HG02973 (cell line): Measurements from ENCODE around the gene PRAMEF5.
"Not testable (repeated sequence)": the region's sequence is repeated elsewhere in the genome, so short reads cannot be mapped to it uniquely, and the experiment has no call there.

Experiments
- ATAC-seq: cut with Tn5 transposase; IDR thresholded peaks from one replicate; pipeline ENCODE4 v1.9.1; 2021; ENCODE audit warnings: moderate library complexity; ENCODE audit not compliant: unreplicated experiment

Gene PRAMEF5

DNA sequence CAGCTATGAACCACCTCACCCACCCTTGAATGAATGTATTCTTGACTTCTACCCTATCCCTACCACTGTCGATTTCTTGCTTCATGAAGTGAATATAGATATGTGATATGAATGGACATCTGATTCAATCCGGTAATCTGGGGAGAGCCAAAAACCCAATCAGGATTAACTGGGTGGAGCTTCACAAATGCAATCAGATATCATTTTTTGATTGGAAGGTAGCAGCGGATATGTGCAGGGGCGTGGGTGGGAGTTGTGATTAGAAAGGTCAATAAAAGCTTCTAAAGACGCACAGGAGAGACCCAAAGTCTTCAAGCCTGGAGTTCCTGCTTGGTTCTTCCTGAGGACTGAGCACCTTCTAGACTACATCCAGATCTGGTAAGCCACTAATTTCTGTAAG is at the start of gene PRAMEF5:
Gene PRAMEF5, plus strand, starts transcription at position 301 of the 400 bp plus-strand sequence. CDS start 5,071 bp downstream, outside the sequence.
- not testable (repeated sequence) for ATAC-seq

DNA sequence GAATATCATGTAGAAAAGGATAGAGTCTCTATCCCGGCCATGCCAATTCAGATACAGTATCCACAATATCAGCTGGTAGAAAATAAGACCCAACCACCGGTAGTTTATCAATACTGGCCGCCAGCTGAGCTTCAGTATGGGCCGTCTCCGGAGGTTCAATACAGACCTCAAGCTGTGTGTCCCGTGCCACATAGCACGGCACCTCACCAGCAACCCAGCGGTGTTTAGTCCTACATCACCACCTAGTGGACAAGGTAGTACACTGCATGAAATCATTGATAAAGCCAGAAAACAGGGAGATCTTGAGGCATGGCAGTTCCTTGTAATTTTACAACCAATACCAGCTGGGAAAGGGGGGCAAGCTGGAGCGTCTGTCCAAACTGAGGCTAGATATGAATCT is 45.3 kb upstream of the PRAMEF5 start:
- not testable (repeated sequence) for ATAC-seq

DNA sequence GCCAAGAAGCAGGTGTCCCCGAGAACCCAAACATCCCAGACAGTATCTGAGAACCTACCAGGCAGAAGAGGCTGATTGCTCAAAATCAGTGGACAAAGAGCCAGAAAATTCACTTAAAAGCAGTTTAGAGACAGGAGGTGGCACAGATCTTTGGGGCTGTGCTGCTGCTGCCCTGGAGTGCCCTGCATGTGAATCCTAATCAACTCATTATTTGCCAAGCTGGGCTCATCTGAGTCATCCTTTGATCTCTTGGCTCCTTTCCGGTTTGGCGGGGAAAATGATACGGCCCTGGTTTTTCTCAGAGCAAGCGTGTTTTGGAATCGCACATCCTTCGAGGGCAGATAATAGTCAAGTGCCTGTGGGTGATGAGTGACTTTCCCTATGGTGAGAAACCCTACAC is 37.4 kb upstream of the PRAMEF5 start:
- ATAC-seq: not testable (repeated sequence)

DNA sequence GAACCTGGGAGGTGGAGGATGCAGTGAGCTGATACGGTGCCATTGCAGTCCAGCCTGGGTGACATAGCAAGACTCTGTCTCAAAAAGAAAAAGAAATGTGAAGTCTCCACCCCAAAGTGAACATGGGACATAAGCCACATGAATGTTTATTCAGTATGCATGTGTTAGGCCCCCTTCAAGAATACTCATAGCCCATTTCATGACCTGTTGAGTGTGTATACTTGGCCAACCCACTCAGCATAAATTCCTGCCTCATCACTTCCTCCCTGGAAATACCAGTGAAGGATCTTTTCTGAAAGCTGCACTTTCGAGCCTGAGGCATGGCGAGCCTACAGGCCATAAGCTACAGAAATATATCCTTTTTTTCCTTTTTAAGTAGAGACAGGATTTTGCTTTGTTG is 34.8 kb upstream of the PRAMEF5 start:
- ATAC-seq: not testable (repeated sequence)

DNA sequence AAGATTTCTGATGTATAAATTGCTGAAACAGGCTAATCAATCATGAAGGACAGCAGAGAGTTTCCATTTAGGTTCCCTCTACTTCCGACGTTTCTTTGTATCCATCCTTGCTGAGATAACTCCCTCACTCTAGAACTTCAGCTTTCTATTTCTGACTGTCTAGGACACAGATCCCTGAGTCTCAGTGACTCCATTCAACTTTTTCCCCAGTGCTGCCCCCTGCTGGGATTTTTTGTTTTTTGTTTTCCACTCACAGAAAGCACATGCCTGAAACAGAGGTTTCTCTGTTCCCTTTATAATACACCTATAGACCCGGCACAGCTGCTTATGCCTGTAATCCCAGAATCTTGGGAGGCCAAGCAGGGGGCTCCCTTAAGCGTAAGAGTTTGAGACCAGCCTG is 31.2 kb upstream of the PRAMEF5 start:
- ATAC-seq: not testable (repeated sequence)

DNA sequence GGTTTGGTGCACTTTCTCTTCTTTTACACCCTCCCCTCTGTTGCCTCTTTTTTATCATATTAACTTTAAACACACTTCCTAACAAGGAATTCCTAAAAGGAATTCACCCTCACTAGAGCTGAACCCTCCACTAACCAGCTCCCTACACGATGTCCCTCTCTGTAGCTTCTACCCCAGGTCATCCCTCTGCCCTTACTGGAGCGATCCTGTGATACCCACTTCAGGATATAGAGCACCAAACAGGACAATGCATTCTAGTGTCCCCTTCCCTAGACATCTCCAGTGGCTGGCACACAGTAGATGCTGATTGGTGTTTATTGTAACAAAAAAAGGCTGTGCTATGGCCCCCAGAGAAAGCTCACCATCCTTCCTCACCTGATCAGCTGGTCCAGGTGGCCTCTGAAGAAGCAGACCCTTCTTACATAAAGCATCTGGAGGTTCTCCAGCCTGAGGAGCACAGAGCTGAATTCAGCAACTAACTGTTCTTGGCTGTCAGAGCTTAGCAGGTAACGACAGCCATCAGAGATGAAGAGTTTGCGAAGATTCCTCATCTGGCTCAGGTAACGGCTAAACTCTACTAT is 29.4 kb upstream of the PRAMEF5 start:
- ATAC-seq: no peak

DNA sequence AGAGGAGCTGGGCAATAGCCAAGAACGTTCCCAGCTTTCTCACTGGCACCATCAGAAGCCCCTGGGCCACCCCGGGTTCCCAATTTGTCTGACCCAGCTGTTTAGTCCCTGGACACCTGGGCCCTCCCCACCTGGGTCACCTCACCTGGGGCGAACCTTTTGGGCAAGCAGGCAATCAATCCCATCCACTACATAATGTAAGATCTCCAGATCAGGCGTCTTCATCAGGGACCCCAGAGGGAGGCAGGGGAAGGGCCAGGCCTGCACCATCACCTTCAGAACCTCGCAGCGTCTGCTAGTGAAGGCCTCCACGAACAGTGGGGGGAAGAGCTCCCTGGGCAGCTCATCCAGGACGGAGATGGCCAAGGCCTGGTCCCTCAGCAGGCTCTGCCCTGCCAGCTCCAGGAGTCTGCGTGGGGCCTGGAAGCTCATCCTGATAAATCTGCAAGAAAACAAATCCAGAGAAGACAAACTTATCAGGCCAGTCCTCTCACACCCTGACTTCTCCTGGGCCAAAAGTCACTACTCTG is 28.3 kb upstream of the PRAMEF5 start, which contains the start of gene PRAMEF18:
Gene PRAMEF18, minus strand, starts transcription at position 480 of the 530 bp plus-strand sequence. Its CDS starts 48 bp downstream, at position 432.
- ATAC-seq: not testable (repeated sequence)

DNA sequence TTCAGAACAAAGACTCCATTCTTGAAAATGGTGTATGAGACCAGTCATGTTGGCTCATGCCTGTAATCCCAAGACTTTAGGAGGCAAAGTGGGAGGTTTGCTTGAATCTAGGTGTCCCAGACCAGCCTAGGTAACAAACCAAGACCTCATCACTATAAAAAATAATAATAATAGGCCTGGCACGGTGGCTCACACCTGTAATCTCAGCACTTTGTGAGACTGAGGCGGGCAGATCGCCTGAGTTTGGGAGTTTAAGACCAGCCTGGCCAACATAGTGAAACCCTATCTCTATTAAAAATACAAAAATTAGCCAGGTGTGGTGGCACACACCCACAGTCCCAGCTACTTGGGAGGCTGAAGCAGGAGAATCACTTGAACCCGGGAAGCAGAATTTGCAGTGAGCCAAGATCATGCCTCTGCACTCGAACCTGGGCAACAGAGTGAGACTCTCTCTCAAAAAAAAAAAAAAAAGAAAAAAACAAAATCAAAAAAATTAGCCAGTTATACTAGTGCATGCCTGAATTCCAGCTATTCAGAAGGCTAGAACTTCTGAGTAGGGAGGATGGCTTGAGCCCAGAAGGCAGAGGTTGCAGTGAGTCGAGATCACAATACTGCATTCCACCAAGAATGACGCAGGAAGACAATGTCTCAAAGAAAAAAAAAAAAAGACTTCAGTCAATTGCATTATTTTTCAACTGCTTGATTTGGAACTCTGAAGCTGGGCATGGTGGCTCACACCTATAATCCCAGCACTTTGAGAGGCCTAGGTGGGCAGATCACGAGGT is 26.5 kb upstream of the PRAMEF5 start:
- not testable (repeated sequence) for ATAC-seq

DNA sequence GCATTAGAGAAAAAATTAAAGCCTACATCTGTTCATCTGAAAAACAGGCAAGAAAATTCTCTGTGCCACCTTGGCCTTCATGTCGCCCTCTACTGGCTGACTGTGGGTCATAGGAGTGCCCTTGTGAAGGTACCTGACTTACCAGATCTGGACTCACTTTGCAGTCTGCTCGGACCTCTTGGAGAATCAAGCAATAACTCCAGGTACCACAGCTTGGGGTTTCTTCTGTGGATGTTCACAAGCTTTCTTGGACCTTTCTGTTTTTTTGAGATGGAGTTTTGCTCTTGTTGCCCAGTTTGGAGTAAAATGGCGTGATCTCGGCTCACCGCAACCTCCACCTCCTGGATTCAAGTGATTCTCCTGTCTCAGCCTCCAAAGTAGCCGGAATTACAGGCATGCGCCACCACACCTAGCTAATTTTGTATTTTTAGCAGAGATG is 25.6 kb upstream of the PRAMEF5 start:
- ATAC-seq: no peak

DNA sequence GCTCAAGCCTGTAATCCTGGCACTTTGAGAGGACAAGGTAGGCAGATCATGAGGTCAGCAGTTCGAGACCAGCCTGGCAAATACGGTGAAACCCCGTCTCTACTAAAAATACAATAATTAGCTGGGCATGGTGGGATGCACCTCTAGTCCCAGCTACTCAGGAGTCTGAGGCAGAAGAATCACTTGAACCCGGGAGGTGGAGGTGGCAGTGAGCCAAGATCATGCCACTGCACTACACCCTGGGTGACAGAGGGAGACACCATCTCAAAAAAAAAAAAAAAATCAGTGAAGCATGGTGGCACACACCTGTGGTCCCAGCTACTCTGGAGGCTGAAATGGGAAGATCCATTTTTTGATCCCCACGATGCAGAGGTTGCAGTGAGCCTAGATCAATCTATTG is 23.9 kb upstream of the PRAMEF5 start:
- not testable (repeated sequence) for ATAC-seq

DNA sequence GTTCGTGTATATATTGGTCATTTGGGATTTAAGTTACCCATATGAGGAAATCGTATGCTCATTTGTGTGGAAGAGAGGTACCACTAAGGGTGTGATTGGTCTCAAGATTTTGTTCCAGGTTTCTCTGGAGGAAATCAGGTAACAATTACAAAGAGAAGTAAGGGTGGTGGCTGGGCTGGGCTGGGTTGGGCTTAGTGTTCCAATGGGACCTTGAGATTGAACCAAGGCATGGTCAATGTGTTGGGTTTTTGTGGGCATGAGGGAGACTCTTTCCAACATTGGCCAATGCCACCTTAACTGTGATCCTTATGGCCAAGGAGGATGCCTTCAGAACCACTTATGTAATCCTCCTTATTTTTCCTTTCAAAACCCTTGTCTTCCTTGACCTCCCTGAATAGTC is 23.4 kb upstream of the PRAMEF5 start:
- ATAC-seq: not testable (repeated sequence)

DNA sequence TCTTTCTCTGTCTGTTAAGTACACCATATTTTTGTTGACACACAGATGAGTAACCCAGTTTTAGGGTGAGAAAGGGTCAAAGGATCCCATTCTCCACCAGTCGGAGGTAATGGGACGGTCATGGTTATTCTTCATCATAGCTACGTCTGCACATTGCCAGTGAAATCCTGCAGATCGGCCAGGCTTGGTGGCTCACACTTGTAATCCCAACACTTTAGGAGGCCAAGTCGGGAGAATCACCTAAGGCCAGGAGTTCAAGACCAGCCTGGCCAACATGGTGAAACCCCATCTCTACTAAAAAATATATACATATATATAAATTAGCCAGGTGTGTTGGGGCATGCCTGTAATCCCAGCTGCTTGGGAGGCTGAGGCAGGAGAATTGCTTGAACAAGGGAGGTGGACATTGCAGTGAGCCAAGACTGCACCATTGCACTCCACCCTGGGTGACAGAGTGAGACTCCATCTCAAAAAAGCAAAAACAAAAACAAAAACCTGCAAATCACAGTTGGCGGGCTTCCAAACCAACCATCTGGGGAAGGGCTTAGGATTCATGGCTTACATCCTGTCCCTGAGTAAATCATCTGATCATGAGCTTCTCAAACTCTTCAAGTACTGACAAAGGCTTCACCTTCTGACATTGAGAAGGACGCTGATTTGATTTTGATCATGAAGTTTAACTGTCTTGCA is 22.8 kb upstream of the PRAMEF5 start:
- ATAC-seq: not testable (repeated sequence)

DNA sequence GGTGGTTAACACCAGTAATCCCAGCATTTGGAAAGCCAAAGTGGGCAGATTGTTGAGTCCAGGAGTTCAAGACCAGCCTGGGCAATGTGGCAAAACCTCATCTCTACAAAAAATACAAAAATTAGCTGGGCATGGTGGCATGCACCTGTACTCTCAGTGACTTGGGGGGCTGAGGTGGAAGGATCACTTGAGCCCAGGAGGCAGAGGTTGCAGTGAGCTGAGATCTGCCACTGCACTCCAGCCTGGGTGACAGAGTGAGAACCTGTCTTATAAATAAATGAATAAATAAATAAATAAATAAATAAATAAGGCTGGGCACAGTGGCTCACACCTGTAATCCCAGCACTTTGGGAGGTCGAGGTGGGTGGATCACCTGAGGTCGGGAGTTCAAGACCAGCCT is 21.9 kb upstream of the PRAMEF5 start:
- ATAC-seq: not testable (repeated sequence)

DNA sequence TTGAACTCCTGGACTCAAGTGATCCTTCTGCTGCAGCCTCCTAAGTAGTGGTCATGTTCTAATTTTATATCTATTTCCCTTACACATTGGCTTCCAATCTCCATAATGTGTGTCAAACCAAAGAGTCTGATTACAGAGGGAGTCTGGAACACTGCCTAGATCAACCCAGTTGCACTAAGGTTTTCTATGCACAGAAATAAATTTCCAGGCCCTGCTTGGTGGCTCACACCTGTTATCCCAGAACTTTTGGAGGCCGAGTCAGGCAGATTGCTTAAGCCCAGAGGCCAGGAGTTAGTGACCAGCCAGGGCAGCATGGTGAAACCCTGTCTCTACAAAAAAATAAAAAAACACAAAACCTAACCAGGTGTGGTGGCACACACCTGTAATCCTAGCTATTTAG is 19.9 kb upstream of the PRAMEF5 start:
- ATAC-seq: not testable (repeated sequence)

DNA sequence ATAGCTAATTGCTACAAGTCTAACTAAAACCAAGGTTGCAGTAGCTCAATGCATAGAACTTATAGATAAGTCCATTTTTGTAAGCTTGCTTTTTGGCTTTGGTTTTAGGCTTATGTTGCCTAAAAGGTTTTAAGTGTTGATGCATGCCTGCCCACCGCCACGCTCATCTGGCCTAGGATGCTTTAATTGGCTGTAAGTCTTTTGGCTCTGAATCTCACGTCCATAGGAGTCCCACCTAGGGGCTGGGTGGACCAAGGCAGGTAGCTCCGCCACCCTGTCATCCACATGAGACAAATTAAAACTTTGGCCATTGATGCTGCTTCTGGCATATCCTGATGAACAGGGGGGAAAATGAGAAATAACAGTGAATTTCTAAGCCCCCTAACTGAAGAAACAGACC is 16.4 kb upstream of the PRAMEF5 start:
- ATAC-seq: not testable (repeated sequence)

DNA sequence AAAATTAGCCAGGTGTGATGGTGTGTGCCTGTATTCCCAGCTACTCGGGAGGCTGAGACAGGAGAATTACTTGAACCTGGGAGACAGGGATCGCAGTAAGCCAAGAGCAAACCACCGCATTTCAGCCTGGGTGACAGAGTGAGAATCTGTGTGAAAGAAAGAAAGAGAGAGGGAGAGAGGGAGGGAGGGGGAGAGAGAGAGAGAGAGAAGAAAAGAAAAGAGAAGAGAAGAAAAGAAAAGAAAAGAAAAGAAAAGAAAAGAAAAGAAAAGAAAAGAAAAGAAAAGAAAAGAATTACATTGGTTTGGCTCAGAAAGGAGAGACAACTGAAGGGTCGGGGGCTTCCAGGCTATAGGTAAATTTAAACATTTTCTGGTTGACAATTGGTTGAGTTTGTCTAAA is 14.4 kb upstream of the PRAMEF5 start:
- ATAC-seq: not testable (repeated sequence)

DNA sequence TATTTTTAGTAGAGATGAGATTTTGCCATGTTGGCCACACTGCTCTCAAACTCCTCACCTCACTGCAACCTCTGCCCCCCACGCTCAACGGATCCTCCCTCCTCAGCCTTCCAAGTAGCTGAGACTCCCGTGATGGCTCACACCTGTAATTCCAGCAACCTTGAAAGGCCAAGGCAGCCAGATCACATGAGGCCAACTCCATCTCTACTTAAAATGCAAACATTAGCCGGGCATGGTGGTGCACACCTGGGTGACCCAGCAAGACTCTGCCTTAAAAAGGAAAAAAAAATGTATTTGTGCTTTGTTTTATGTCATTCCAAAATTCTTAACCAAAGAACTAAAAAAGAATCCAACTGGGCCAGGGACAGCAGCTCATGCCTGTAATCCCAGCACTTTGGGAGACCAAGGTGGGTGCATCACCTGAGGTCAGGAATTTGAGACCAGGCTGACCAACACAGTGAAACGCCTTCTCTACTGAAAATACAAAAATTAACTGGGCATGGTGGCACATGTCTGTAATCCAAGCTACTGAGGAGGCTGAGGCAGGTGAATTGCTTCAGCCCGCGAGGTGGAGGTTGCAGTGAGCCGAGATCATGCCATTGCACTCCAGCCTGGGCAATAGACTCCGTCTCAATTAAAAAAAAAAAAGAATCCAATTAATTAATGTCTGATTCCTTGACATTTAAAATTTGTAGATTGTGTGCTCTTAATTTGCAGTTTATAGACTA is 10.3 kb upstream of the PRAMEF5 start:
- not testable (repeated sequence) for ATAC-seq

DNA sequence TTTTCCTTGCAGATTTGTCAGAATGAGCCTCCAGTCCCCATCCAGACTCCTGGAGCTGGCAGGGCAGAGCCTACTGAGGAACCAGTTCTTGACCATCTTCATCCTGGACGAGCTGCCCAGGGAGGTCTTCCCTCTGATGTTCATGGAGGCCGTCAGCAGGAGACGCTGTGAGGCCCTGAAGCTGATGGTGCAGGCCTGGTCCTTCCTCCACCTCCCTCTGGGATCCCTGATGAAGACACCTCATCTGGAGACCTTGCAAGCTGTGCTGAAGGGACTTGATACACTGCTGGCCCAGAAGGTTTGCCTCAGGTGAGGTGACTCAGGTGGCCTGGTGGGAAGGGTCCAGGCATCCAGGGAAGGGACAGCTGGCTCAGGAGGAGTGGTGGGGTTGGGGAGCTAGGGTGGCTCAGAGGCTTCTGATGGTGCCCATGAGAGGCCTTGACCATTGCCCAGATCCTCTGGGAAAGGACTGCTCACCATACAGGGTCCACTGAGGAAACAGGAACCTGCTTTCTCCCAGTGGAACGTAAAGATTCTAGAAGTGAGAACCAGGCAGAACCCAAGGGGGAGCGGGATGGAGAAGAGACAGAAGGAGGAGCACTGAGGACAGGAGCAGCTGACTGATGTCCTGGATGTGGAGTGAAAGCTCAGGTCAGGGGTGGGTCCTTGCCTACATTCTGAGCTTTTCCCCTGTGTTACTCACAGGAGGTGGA is 8.0 kb upstream of the PRAMEF5 start:
- not testable (repeated sequence) for ATAC-seq

DNA sequence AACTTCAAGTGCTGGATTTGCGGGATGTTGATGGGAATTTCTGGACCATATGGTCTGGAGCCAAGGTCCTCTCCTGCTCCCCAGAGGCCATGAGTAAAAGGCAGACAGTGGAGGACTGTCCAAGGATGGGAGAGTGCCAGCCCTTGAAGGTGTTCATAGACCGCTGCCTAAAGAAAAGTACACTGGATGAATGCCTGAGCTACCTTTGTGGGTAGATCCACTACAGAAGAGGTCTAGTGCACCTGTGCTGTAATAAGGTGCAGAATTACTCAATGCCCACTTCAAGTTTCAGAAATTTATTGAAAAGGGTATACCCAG is 7.5 kb upstream of the PRAMEF5 start:
- ATAC-seq: not testable (repeated sequence)

DNA sequence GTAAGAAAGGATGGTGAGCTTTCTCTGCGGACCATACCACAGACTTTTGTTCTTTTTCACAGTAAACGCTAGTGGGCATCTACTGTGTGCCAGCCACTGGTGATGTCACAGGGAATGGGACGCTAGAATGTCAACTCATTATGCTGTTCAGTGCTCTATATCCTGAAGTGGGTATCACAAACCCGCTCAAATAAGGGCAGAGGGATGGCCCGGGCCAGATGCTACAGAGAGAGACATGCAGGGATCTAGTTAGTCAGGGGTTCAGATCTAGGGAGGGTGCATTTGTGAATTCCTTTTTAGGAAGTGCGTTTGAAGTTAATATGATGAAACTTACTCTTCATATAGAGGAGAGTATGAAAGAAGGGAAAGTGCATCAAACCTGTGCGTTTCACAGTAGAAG is 6.9 kb upstream of the PRAMEF5 start:
- ATAC-seq: not testable (repeated sequence)
